SK-N-SH (cell line): ENCODE results near the gene PARD3. TPM values are rescaled to one million over a fixed set of nuclear protein-coding genes. Genes with fewer than 3 reads are reported as not detected.

Experiments used
- CTCF ChIA-PET: fragments of 300-600, 350-600 bp; formaldehyde crosslinking; extraction: SDS; loops from one replicate; lab custom pipeline; 2021; lab: Yijun Ruan, JAX
- POLR2A ChIA-PET: fragments of 350-600 bp; sonication (Branson Sonifier 250); formaldehyde crosslinking; extraction: SDS; loops from one replicate; lab custom pipeline; 2020; ENCODE audit warnings: antibody characterized with exemption, inconsistent platforms; lab: Yijun Ruan, JAX
- DNase-seq: peaks from one replicate; pipeline ENCODE4 v3.0.0; 2012
- H2AFZ ChIP-seq: fragments of 200-600 bp; sonication (generic); 2 replicates; pipeline ENCODE4 v1.8.1; 2016; ENCODE audit warnings: antibody characterized with exemption, mild to moderate bottlenecking, low read depth
- H3F3A ChIP-seq: fragments of 200-600 bp; sonication (generic); replicated peaks from 2 replicates; pipeline ENCODE3; 2016; ENCODE audit warnings: antibody characterized with exemption, mild to moderate bottlenecking; ENCODE audit not compliant: insufficient read depth
- H3K27ac ChIP-seq, 2 experiments: fragments of 200-500 bp in 1 of 2; fragments of 200-600 bp in 1 of 2; sonication (Bioruptor generic) in 1 of 2; sonication (generic), shearing (Covaris generic) in 1 of 2; 2 replicates each; pipeline versions ENCODE4 v1.5.1 to v1.6.1; 2014 to 2016; ENCODE audit warnings: low read depth in 2 of 2, inconsistent platforms in 1 of 2, low read length in 1 of 2, mild to moderate bottlenecking in 1 of 2, mixed read lengths in 1 of 2
- H3K27me3 ChIP-seq: fragments of 200-600 bp; sonication (generic), shearing (Covaris generic); 2 replicates; pipeline ENCODE4 v1.6.1; 2016; ENCODE audit warnings: mixed run types; ENCODE audit not compliant: insufficient read depth
- H3K36me3 ChIP-seq, 2 experiments: fragments of 200-500 bp in 1 of 2; fragments of 200-600 bp in 1 of 2; sonication (Bioruptor generic) in 1 of 2; sonication (generic) in 1 of 2; replicated peaks in 1 of 2; 2 replicates each; pipeline versions ENCODE3 to v1.5.1; 2014 to 2016; ENCODE audit warnings: low read length in 1 of 2, mild to moderate bottlenecking in 1 of 2; ENCODE audit not compliant: insufficient read depth in 2 of 2, control insufficient read depth in 1 of 2
- H3K4me1 ChIP-seq, 2 experiments: fragments of 200-500 bp in 1 of 2; fragments of 200-600 bp in 1 of 2; sonication (Bioruptor generic) in 1 of 2; sonication (generic), shearing (Covaris generic) in 1 of 2; 2 replicates each; pipeline versions ENCODE4 v1.5.1 to v1.6.1; 2014 to 2016; ENCODE audit warnings: low read depth in 1 of 2, low read length in 1 of 2, mixed run types in 1 of 2; ENCODE audit not compliant: insufficient read depth in 2 of 2, control insufficient read depth in 1 of 2
- H3K4me2 ChIP-seq: fragments of 200-600 bp; sonication (generic), shearing (Covaris generic); 2 replicates; pipeline ENCODE4 v1.6.1; 2017; ENCODE audit warnings: mixed run types
- H3K4me3 ChIP-seq, 2 experiments: fragments of 200-500 bp in 1 of 2; fragments of 200-600 bp in 1 of 2; sonication (Bioruptor generic) in 1 of 2; sonication (generic), shearing (Covaris generic) in 1 of 2; 2 replicates each; pipeline versions ENCODE4 v1.5.1 to v1.8.1; 2014 to 2016; ENCODE audit warnings: low read depth in 2 of 2, inconsistent platforms in 1 of 2, low read length in 1 of 2, mild to moderate bottlenecking in 1 of 2, mixed read lengths in 1 of 2, moderate library complexity in 1 of 2
- H3K79me2 ChIP-seq: fragments of 200-600 bp; sonication (generic); 2 replicates; pipeline ENCODE4 v1.8.1; 2017; ENCODE audit warnings: mild to moderate bottlenecking; ENCODE audit not compliant: insufficient read depth
- H3K9ac ChIP-seq: fragments of 200-600 bp; sonication (generic); 2 replicates; pipeline ENCODE4 v1.6.1; 2017; ENCODE audit warnings: mixed run types
- H3K9me2 ChIP-seq: fragments of 200-600 bp; sonication (generic); 2 replicates; pipeline ENCODE4 v1.6.1; 2017; ENCODE audit warnings: mixed run types
- H3K9me3 ChIP-seq: fragments of 200-600 bp; sonication (generic); 2 replicates; pipeline ENCODE4 v1.6.1; 2017; ENCODE audit warnings: mixed run types, mild to moderate bottlenecking, moderate library complexity
- H4K20me1 ChIP-seq: fragments of 200-600 bp; sonication (generic); 2 replicates; pipeline ENCODE4 v1.6.1; 2017; ENCODE audit warnings: mild to moderate bottlenecking, mixed run types; ENCODE audit not compliant: insufficient read depth
- CHD2 ChIP-seq: fragments of 150-350 bp; IDR thresholded peaks from 2 replicates; pipeline ENCODE4 v1.6.1; 2018; ENCODE audit warnings: low read length; ENCODE audit not compliant: partially characterized antibody
- ELF1 ChIP-seq: IDR thresholded peaks from 2 replicates; pipeline ENCODE4 v1.4.0; 2012
- EP300 ChIP-seq, 2 experiments: IDR thresholded peaks; 2 replicates each; pipeline versions ENCODE4 v1.4.0 to v1.6.1; 2012; ENCODE audit warnings: borderline replicate concordance in 1 of 2, low read depth in 1 of 2, low read length in 1 of 2
- EZH2phosphoT487 ChIP-seq: fragments of 200-600 bp; sonication (generic); IDR thresholded peaks from 2 replicates; pipeline ENCODE4 v1.6.1; 2017; ENCODE audit warnings: low read depth, mixed run types, mild to moderate bottlenecking, antibody characterized with exemption, moderate library complexity, borderline replicate concordance
- FOSL2 ChIP-seq: IDR thresholded peaks from 2 replicates; pipeline ENCODE4 v1.4.0; 2012; ENCODE audit warnings: low read depth, mild to moderate bottlenecking, moderate library complexity, borderline replicate concordance
- FOXJ3 ChIP-seq: sonication (generic); formaldehyde crosslinking; IDR thresholded peaks from 2 replicates; pipeline ENCODE4 v1.5.1; 2020; ENCODE audit warnings: mild to moderate bottlenecking, missing genetic modification reagents
- FOXM1 ChIP-seq: IDR thresholded peaks from 2 replicates; pipeline ENCODE4 v1.4.0; 2012; ENCODE audit warnings: low read depth, mild to moderate bottlenecking
- GATA2 ChIP-seq: sonication (generic); formaldehyde crosslinking; IDR thresholded peaks from 2 replicates; pipeline ENCODE4 v1.5.0; 2020; ENCODE audit warnings: mild to moderate bottlenecking, missing genetic modification reagents
- JUND ChIP-seq: IDR thresholded peaks from 2 replicates; pipeline ENCODE4 v1.4.0; 2012
- MEF2A ChIP-seq: IDR thresholded peaks from 2 replicates; pipeline ENCODE4 v1.4.0; 2012; ENCODE audit warnings: low read depth, borderline replicate concordance
- MXI1 ChIP-seq: IDR thresholded peaks from 2 replicates; pipeline ENCODE4 v1.6.1; 2012; ENCODE audit warnings: mild to moderate bottlenecking, low read depth, low read length, improper control_type of control experiment
- NRF1 ChIP-seq: IDR thresholded peaks from 2 replicates; pipeline ENCODE4 v1.6.1; 2012; ENCODE audit warnings: low read depth, mild to moderate bottlenecking, low read length
- RFX5 ChIP-seq: IDR thresholded peaks from 2 replicates; pipeline ENCODE4 v1.6.1; 2012; ENCODE audit warnings: mild to moderate bottlenecking, improper control_type of control experiment, low read length
- RXRA ChIP-seq: IDR thresholded peaks from 2 replicates; pipeline ENCODE4 v1.4.0; 2012; ENCODE audit warnings: low read depth, mild to moderate bottlenecking, borderline replicate concordance
- SMC3 ChIP-seq: IDR thresholded peaks from 2 replicates; pipeline ENCODE4 v1.6.1; 2012; ENCODE audit warnings: low read depth, low read length, improper control_type of control experiment
- TCF12 ChIP-seq: IDR thresholded peaks from 2 replicates; pipeline ENCODE4 v1.4.0; 2012
- YY1 ChIP-seq: IDR thresholded peaks from 2 replicates; pipeline ENCODE4 v1.4.0; 2012; ENCODE audit warnings: low read depth, mild to moderate bottlenecking
- WGBS: methylation state at CpG from one replicate; pipeline ENCODE4 v1.1.6; 2017; ENCODE audit warnings: low lambda C conversion rate; 5-methylcytosine and 5-hydroxymethylcytosine counted together
- polyA plus RNA-seq, 3 experiments: library from polyadenylated mRNA; depleted of rRNA; stranded (reverse); fragments of >200 nt; gene quantifications; 2 replicates each; pipeline ENCODE4 v1.2.3, GENCODE V29; 2012
- TF ChIP-seq, protein P1 (sequence below): IDR thresholded peaks from 2 replicates; pipeline ENCODE4 v1.4.0; 2012; ENCODE audit warnings: low read depth, borderline replicate concordance
- TF ChIP-seq, protein P2 (sequence below): IDR thresholded peaks from 2 replicates; pipeline ENCODE4; 2012
- TF ChIP-seq, protein P3 (sequence below): fragments of 150-350 bp; IDR thresholded peaks from 2 replicates; pipeline ENCODE4 v1.6.1; 2016; ENCODE audit warnings: mild to moderate bottlenecking, low read depth, low read length

Gene PARD3
- polyA plus RNA-seq, 1 of the 3 experiments (the other 2 are of a cell fraction): 29.4 TPM

GRCh38 chr10:34654211-34654610 is 160.9 kb downstream of the PARD3 start:
- no peak overlapping the region for H3K27ac ChIP-seq
- no peak overlapping the region for H3K4me2 ChIP-seq
- DNase-seq: no peak
- TF ChIP-seq, protein P1, sequence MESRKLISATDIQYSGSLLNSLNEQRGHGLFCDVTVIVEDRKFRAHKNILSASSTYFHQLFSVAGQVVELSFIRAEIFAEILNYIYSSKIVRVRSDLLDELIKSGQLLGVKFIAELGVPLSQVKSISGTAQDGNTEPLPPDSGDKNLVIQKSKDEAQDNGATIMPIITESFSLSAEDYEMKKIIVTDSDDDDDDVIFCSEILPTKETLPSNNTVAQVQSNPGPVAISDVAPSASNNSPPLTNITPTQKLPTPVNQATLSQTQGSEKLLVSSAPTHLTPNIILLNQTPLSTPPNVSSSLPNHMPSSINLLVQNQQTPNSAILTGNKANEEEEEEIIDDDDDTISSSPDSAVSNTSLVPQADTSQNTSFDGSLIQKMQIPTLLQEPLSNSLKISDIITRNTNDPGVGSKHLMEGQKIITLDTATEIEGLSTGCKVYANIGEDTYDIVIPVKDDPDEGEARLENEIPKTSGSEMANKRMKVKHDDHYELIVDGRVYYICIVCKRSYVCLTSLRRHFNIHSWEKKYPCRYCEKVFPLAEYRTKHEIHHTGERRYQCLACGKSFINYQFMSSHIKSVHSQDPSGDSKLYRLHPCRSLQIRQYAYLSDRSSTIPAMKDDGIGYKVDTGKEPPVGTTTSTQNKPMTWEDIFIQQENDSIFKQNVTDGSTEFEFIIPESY: no peak
- TF ChIP-seq, protein P2, sequence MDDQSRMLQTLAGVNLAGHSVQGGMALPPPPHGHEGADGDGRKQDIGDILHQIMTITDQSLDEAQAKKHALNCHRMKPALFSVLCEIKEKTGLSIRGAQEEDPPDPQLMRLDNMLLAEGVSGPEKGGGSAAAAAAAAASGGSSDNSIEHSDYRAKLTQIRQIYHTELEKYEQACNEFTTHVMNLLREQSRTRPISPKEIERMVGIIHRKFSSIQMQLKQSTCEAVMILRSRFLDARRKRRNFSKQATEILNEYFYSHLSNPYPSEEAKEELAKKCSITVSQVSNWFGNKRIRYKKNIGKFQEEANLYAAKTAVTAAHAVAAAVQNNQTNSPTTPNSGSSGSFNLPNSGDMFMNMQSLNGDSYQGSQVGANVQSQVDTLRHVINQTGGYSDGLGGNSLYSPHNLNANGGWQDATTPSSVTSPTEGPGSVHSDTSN: no peak
- TF ChIP-seq, protein P3, sequence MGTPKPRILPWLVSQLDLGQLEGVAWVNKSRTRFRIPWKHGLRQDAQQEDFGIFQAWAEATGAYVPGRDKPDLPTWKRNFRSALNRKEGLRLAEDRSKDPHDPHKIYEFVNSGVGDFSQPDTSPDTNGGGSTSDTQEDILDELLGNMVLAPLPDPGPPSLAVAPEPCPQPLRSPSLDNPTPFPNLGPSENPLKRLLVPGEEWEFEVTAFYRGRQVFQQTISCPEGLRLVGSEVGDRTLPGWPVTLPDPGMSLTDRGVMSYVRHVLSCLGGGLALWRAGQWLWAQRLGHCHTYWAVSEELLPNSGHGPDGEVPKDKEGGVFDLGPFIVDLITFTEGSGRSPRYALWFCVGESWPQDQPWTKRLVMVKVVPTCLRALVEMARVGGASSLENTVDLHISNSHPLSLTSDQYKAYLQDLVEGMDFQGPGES: no peak
- TF ChIP-seq EZH2phosphoT487 (no peak), YY1 (no peak), SMC3 (no peak), MXI1 (no peak), ELF1 (no peak), JUND (no peak), FOXM1 (no peak), TCF12 (no peak), FOXJ3 (CRISPR knock-in tag) (no peak), FOSL2 (no peak), RXRA (no peak), MEF2A (no peak), CHD2 (no peak), NRF1 (no peak), GATA2 (no peak), RFX5 (no peak), EP300 (IDR thresholded peaks at IDR 0.05; ENCODE audit: borderline replicate concordance in 1 of 2, low read depth in 1 of 2, low read length in 1 of 2) (no peak)
- H2AFZ ChIP-seq: no peak overlapping the region
- H3K4me1 ChIP-seq: peaks cover 0 to 9% of the 10 kb centered on the region in 2 experiments; a peak in 2 of 4 replicates
- no peaks in the 10 kb centered on the region for H3K9me2 ChIP-seq
- ChIA-PET POLR2A (no interaction called here), CTCF (interaction anchor here (1.4 to 2.6 kb wide), 3 partner anchors 15 to 542 kb away, joined by 3 to 13 read pairs (median 5); no protein-coding TSS in a partner anchor)
- peaks cover 25% of the 10 kb centered on the region for H4K20me1 ChIP-seq
- H3K27me3 ChIP-seq: no peaks in the 10 kb centered on the region
- 90% methylated on average over 3 of the region's 3 CpGs for WGBS
- peaks cover 43% of the 10 kb centered on the region for H3K79me2 ChIP-seq
- H3F3A ChIP-seq: no peaks in the 10 kb centered on the region
- no peaks in the 10 kb centered on the region for H3K36me3 ChIP-seq
- no peak overlapping the region for H3K4me3 ChIP-seq
- no peaks in the 10 kb centered on the region for H3K9me3 ChIP-seq
- no peak overlapping the region for H3K9ac ChIP-seq
